Kidney epithelial cell (primary cell): ENCODE data around the gene AHNAK2. TPM values are rescaled to one million over a fixed set of nuclear protein-coding genes. Genes with fewer than 3 reads are reported as not detected.
"Not testable (repeated sequence)": the region's sequence is repeated elsewhere in the genome, so short reads cannot be mapped to it uniquely, and the experiment has no call there.

ENCODE experiments used
- DNase-seq: peaks from one replicate; pipeline ENCODE4 v3.0.0-alpha.2; 2010; ENCODE audit warnings: low read depth
- H3K27me3 ChIP-seq: 2 replicates; pipeline ENCODE4 v1.6.0; 2011; ENCODE audit warnings: low read length; ENCODE audit not compliant: control insufficient read depth, insufficient read depth
- H3K36me3 ChIP-seq: 2 replicates; pipeline ENCODE4 v1.5.1; 2011; ENCODE audit warnings: low read length; ENCODE audit not compliant: control insufficient read depth, insufficient read depth
- H3K4me3 ChIP-seq: 2 replicates; pipeline ENCODE4 v1.5.1; 2011; ENCODE audit warnings: low read depth, mild to moderate bottlenecking, control low read depth, low read length
- CTCF ChIP-seq: IDR thresholded peaks from 2 replicates; pipeline ENCODE4 v1.5.1; 2011; ENCODE audit warnings: mild to moderate bottlenecking, moderate library complexity, low read length, control low read depth, inconsistent platforms; ENCODE audit not compliant: insufficient read depth, poor library complexity, severe bottlenecking
- total RNA-seq: library from RNA; depleted of rRNA; stranded (reverse); fragments of >200 nt; gene quantifications from 2 replicates; pipeline ENCODE4 v1.2.3, GENCODE V29; 2015

AHNAK2 gene
- total RNA-seq, 1 donor from 2014 or later: 121 TPM

DNA sequence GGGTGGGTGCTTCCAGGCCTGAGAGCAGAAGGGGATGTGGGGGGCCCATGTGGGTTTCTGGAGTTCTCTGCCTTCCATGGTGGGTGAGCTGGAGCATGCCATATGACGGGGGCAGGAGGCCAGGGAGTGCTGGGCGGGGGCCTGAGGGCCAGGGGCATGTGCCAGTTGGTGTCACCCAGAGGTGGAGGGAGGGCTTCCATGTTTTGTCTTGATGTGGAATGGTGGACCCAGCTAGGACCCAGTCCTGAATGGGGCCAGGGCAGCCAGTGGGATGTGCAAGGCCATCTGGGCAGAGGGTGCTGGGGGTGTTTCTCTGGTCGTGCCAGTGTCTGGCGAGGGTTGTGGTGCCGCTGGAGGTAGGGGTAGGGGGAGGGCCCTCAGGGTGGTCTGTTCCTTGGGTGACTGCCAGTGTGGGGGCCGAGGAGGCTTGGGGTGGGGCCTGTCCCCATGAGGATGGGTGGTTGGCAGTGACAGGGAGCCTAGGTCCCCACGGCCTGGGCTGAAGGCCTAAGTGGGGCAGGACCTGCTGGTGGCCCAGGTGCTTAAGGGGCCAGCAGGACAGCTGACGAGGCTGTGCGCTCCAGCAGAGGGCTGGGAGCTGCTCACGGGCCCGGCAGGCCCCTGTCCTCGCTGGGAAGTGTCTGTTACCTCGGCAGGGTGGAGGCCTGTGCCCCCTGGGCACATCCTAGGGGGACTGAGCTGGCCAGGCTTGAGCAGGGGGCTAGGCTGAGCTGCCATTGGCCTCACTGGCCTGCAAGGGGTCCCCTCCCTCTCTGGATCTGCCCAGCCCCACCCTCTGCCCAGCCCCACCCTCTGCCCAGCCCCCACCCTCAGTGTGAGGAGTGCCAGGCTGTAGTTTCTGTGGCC is 86.3 kb downstream of the AHNAK2 start:
- no peak for DNase-seq
- Histone ChIP-seq H3K27me3 (no peaks in the 10 kb centered on the region), H3K4me3 (no peak overlapping the region), H3K36me3 (peaks cover 2% of the 10 kb centered on the region)
- no peak for TF ChIP-seq CTCF

- no peak for DNase-seq
- no peak for TF ChIP-seq CTCF
- H3K4me3 ChIP-seq: no peak overlapping the region
- no peaks in the 10 kb centered on the region for H3K27me3 ChIP-seq
- H3K36me3 ChIP-seq: peaks cover 2% of the 10 kb centered on the region
These were observed 87.0 kb downstream of the AHNAK2 start for GRCh38 chr14:104891121-104891551.

DNA sequence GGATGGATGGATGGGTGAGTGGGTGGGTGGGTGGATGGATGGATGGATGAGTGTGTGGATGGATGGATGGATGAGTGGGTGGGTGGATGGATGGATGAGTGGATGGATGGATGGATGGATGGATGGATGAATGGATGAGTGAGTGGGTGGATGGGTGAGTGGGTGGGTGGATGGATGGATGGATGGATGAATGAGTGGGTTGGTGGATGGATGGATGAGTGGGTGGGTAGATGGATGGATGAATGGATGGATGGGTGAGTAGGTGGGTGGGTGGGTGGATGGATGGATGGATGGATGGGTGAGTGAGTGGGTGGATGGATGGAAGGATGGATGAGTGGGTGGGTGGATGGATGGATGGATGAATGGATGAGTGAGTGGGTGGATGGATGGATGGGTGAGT is 87.9 kb downstream of the AHNAK2 start:
- H3K27me3 ChIP-seq, H3K36me3 ChIP-seq, DNase-seq, H3K4me3 ChIP-seq: not testable (repeated sequence)

DNA sequence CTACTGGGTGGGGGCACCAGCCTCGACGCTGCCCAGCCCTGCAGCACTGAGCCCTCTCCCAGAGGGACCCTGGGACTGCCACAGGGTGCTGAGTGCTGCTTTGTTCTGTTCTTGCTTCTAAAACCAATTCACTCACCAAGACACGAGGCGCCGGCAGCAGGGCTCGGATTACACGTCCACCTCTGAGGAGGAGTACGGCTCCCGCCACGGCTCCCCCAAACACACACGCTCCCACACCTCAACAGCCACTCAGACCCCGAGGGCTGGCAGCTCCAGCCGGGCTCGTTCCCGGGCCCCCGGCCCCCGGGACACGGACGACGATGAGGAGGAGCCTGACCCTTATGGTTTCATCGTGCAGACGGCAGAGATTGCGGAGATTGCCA is 88.8 kb downstream of the AHNAK2 start:
- Histone ChIP-seq H3K27me3 (no peaks in the 10 kb centered on the region), H3K4me3 (no peak overlapping the region), H3K36me3 (peaks cover 2% of the 10 kb centered on the region)
- no peak for TF ChIP-seq CTCF
- no peak for DNase-seq

DNA sequence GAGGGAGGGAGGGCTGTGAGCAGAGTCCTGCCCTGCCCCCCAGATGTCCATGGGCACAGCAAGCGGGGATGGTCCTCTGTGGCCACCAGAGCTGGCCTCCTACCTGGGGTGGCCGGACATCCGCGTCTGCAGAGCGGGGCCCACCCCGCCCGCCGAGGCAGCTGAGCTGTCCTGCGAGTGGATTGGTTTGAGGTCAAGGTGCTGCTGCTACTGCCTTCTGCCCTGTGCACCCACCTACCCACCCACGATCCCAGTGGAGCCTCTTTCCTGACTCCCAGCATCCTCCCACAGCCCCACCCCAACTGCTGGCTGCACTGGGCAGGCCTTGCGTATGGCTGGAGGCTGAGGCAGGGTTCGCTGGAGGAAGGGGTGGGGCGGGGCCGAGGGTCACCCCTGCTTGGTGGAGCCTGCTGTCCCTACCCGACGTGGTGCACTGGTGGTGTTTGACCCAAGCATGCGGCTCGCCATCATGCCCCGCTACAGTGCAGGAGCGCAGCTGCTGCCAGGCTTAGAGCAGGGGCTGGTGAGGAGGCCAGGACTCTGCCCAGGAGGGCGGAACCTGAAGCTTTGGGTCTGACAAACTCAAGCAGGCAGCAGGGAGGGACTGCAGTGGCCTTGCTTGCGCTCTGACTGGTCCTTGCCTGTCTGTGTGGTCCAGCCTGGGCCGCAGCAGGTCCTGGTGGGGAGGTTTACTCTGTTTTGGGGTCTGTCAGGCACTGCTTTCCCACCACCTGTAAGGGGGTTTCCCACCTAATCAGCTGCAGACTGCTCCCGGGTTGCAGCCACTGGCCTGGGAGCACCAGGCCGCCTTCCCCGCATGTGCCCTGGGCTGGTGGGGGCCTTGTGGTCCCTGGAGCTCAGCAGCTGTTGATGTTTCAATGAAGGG is 89.4 kb downstream of the AHNAK2 start:
- no peak overlapping the region for H3K4me3 ChIP-seq

More for the DNA sequence above, 89.4 kb downstream of the AHNAK2 start:
- no peak for DNase-seq
- no peaks in the 10 kb centered on the region for H3K27me3 ChIP-seq
- H3K36me3 ChIP-seq: peaks cover 2% of the 10 kb centered on the region
- no peak for TF ChIP-seq CTCF
